ENCODE results near the gene ANKHD1.

The ANKHD1 gene

GRCh38 chr5:140498591-140498990 is 97.0 kb downstream of the ANKHD1 start:
- ChIA-PET CTCF (no interaction called here), POLR2A (no interaction called here)
- no peak for DNase-seq (ENCODE audit: extremely low spot score)
- TF ChIP-seq PKNOX1 (IDR thresholded peaks at IDR 0.05) (no peak), SUZ12 (IDR thresholded peaks at IDR 0.05) (no peak), FOXA1 (IDR thresholded peaks at IDR 0.05) (no peak), LEF1 (IDR thresholded peaks at IDR 0.05; ENCODE audit: borderline replicate concordance) (no peak), TARDBP (IDR thresholded peaks at IDR 0.05) (no peak), ARNT (IDR thresholded peaks at IDR 0.05) (no peak), L3MBTL2 (conservative IDR thresholded peaks at IDR 0.05) (no peak), SP1 (IDR thresholded peaks at IDR 0.05) (no peak)

GRCh38 chr5:140502834-140503233 is 101.2 kb downstream of the ANKHD1 start:
- ChIA-PET CTCF (no interaction called here), POLR2A (no interaction called here)
- TF ChIP-seq SP1 (IDR thresholded peaks at IDR 0.05) (no peak), ZNF384 (IDR thresholded peaks at IDR 0.05) (no peak), ARNT (IDR thresholded peaks at IDR 0.05) (no peak), LEF1 (IDR thresholded peaks at IDR 0.05; ENCODE audit: borderline replicate concordance) (no peak), L3MBTL2 (conservative IDR thresholded peaks at IDR 0.05) (no peak), FOXK2 (IDR thresholded peaks at IDR 0.05) (no peak), BHLHE40 (IDR thresholded peaks at IDR 0.05; ENCODE audit: borderline replicate concordance) (no peak), PKNOX1 (IDR thresholded peaks at IDR 0.05) (no peak), FOXA1 (IDR thresholded peaks at IDR 0.05) (no peak), TARDBP (IDR thresholded peaks at IDR 0.05) (no peak), SUZ12 (IDR thresholded peaks at IDR 0.05) (no peak), FOXM1 (IDR thresholded peaks at IDR 0.05; ENCODE audit: borderline replicate concordance) (no peak), CTBP1 (IDR thresholded peaks at IDR 0.05; ENCODE audit: borderline replicate concordance) (no peak), HDGF (IDR thresholded peaks at IDR 0.05; ENCODE audit: borderline replicate concordance) (no peak), NFRKB (IDR thresholded peaks at IDR 0.05) (no peak), ELF4 (IDR thresholded peaks at IDR 0.05) (no peak)
- DNase-seq (ENCODE audit: extremely low spot score), result no peak

GRCh38 chr5:140509898-140510297 is 108.3 kb downstream of the ANKHD1 start:
- ChIA-PET CTCF (no interaction called here), POLR2A (interaction anchor here (0.8 kb wide), 1 partner anchor 47 kb away, joined by 3 read pairs; the partner anchor contains the start of gene SRA1)
- TF ChIP-seq ZNF384 (IDR thresholded peaks at IDR 0.05) (no peak), CTBP1 (IDR thresholded peaks at IDR 0.05; ENCODE audit: borderline replicate concordance) (no peak), ELF4 (IDR thresholded peaks at IDR 0.05) (no peak), SP1 (IDR thresholded peaks at IDR 0.05) (no peak), HDGF (IDR thresholded peaks at IDR 0.05; ENCODE audit: borderline replicate concordance) (no peak), BHLHE40 (IDR thresholded peaks at IDR 0.05; ENCODE audit: borderline replicate concordance) (no peak), PKNOX1 (IDR thresholded peaks at IDR 0.05) (no peak), FOXM1 (IDR thresholded peaks at IDR 0.05; ENCODE audit: borderline replicate concordance) (no peak), SUZ12 (IDR thresholded peaks at IDR 0.05) (no peak), ARNT (IDR thresholded peaks at IDR 0.05) (no peak), FOXA1 (IDR thresholded peaks at IDR 0.05) (no peak), L3MBTL2 (conservative IDR thresholded peaks at IDR 0.05) (no peak), TARDBP (IDR thresholded peaks at IDR 0.05) (no peak), NFRKB (IDR thresholded peaks at IDR 0.05) (no peak), FOXK2 (IDR thresholded peaks at IDR 0.05) (no peak), LEF1 (IDR thresholded peaks at IDR 0.05; ENCODE audit: borderline replicate concordance) (no peak)
- no peak for DNase-seq (ENCODE audit: extremely low spot score)

- TF ChIP-seq SP1 (IDR thresholded peaks at IDR 0.05), result no peak
- TF ChIP-seq HDGF (IDR thresholded peaks at IDR 0.05; ENCODE audit: borderline replicate concordance), result no peak
- TF ChIP-seq FOXM1 (IDR thresholded peaks at IDR 0.05; ENCODE audit: borderline replicate concordance), result no peak
- no peak for TF ChIP-seq PKNOX1 (IDR thresholded peaks at IDR 0.05)
- no peak for TF ChIP-seq FOXA1 (IDR thresholded peaks at IDR 0.05)
- no peak for TF ChIP-seq ELF4 (IDR thresholded peaks at IDR 0.05)
- TF ChIP-seq ZNF384 (IDR thresholded peaks at IDR 0.05), result no peak
- no peak for TF ChIP-seq LEF1 (IDR thresholded peaks at IDR 0.05; ENCODE audit: borderline replicate concordance)
- no peak for TF ChIP-seq ARNT (IDR thresholded peaks at IDR 0.05)
- CTCF ChIA-PET, result no interaction called here
- POLR2A ChIA-PET, result no interaction called here
- DNase-seq (ENCODE audit: extremely low spot score), result no peak
These were observed 111.5 kb downstream of the ANKHD1 start for GRCh38 chr5:140513124-140513523.

GRCh38 chr5:140524003-140524402 is 122.4 kb downstream of the ANKHD1 start:
- no peak for DNase-seq (ENCODE audit: extremely low spot score)
- no peak for TF ChIP-seq SUZ12 (IDR thresholded peaks at IDR 0.05)
- no peak for TF ChIP-seq PKNOX1 (IDR thresholded peaks at IDR 0.05)
- TF ChIP-seq ELF4 (IDR thresholded peaks at IDR 0.05), result no peak
- no peak for TF ChIP-seq BHLHE40 (IDR thresholded peaks at IDR 0.05; ENCODE audit: borderline replicate concordance)
- no peak for TF ChIP-seq HDGF (IDR thresholded peaks at IDR 0.05; ENCODE audit: borderline replicate concordance)
- TF ChIP-seq SP1 (IDR thresholded peaks at IDR 0.05), result no peak
- no peak for TF ChIP-seq ARNT (IDR thresholded peaks at IDR 0.05)
- no peak for TF ChIP-seq NFRKB (IDR thresholded peaks at IDR 0.05)
- no peak for TF ChIP-seq CTBP1 (IDR thresholded peaks at IDR 0.05; ENCODE audit: borderline replicate concordance)
- TF ChIP-seq L3MBTL2 (conservative IDR thresholded peaks at IDR 0.05), result no peak
- no peak for TF ChIP-seq LEF1 (IDR thresholded peaks at IDR 0.05; ENCODE audit: borderline replicate concordance)
- TF ChIP-seq TARDBP (IDR thresholded peaks at IDR 0.05), result no peak
- POLR2A ChIA-PET, result no interaction called here
- CTCF ChIA-PET, result no interaction called here
